ENCODE measurements around the gene ERN1. TPM values are rescaled to one million over a fixed set of nuclear protein-coding genes. Genes with fewer than 3 reads are reported as not detected.
"Not testable (repeated sequence)": the region's sequence is repeated elsewhere in the genome, so short reads cannot be mapped to it uniquely, and the experiment has no call there.

Gene ERN1
- total RNA-seq, 2 experiments from 2014 or later, result 13.0 to 17.9 TPM

GRCh38 chr17:64022611-64023063 is 107.3 kb downstream of the ERN1 start:
- no peak overlapping the region for H3K4me3 Mint-ChIP-seq
- peaks cover 3% of the 10 kb centered on the region for H3K36me3 Mint-ChIP-seq (ENCODE audit: low read depth)
- no peak for DNase-seq
- ChIA-PET CTCF (interaction anchor here (0.7 to 17.3 kb wide), 7 partner anchors 28 to 332 kb away, joined by 3 to 645 read pairs (median 4); partner anchors contain the start of genes ERN1 and GH1), POLR2A (interaction anchor here (0.7 kb wide), 1 partner anchor 237 kb away, joined by 3 read pairs; no protein-coding TSS in a partner anchor)
- H3K4me1 Mint-ChIP-seq (ENCODE audit: low read depth), result peaks cover 72% of the 10 kb centered on the region
- H3K27me3 Mint-ChIP-seq (ENCODE audit: low read depth), result no peaks in the 10 kb centered on the region
- ATAC-seq, result no peak
- peak overlapping the region; percentile 76 for H3K27ac Mint-ChIP-seq
- H3K9me3 Mint-ChIP-seq (ENCODE audit: insufficient read depth), result no peaks in the 10 kb centered on the region

GRCh38 chr17:64020056-64020766 is 109.7 kb downstream of the ERN1 start, which contains the start of gene ICAM2:
ICAM2 (minus strand) TSS chr17:64020633; CDS start chr17:64006691, 13,942 bp downstream.
- POLR2A ChIA-PET, result interaction anchor here (0.6 to 2.7 kb wide), 23 partner anchors 8 to 477 kb away, joined by 3 to 20 read pairs (median 4); partner anchors contain the start of genes ERN1, PECAM1, POLG2 and PRR29
- no peaks in the 10 kb centered on the region for H3K9me3 Mint-ChIP-seq (ENCODE audit: insufficient read depth)
- DNase-seq (peak; percentile 96), ATAC-seq (peak; percentile 78)
- H3K27ac Mint-ChIP-seq, result peak within 1 kb of the TSS; percentile 100
- CTCF ChIA-PET, result interaction anchor here (0.8 to 8.1 kb wide), 19 partner anchors 8 to 171 kb away, joined by 3 to 138 read pairs (median 4); partner anchors contain the start of genes CSHL1, ERN1, GH1 and PRR29
- H3K4me3 Mint-ChIP-seq, result peak within 1 kb of the TSS; percentile 96
- H3K27me3 Mint-ChIP-seq (ENCODE audit: low read depth), result no peaks in the 10 kb centered on the region
- H3K36me3 Mint-ChIP-seq (ENCODE audit: low read depth), result peaks cover 6% of the 10 kb centered on the region
- H3K4me1 Mint-ChIP-seq (ENCODE audit: low read depth), result peaks cover 75% of the 10 kb centered on the region

- POLR2A ChIA-PET, result interaction anchor here (0.6 to 2.7 kb wide), 11 partner anchors 9 to 318 kb away, joined by 3 to 20 read pairs (median 5); partner anchors contain the start of gene ERN1
Measured at GRCh38 chr17:64019551-64019961, 110.4 kb downstream of the ERN1 start.

GRCh38 chr17:64017381-64017980 is 112.5 kb downstream of the ERN1 start:
- Mint-ChIP-seq H3K9me3 (ENCODE audit: insufficient read depth) (no peaks in the 10 kb centered on the region), H3K27me3 (ENCODE audit: low read depth) (no peaks in the 10 kb centered on the region), H3K4me3 (peak overlapping the region; percentile 62), H3K4me1 (ENCODE audit: low read depth) (peaks cover 65% of the 10 kb centered on the region), H3K36me3 (ENCODE audit: low read depth) (peaks cover 9% of the 10 kb centered on the region), H3K27ac (peak overlapping the region; percentile 74)
- CTCF ChIA-PET, result interaction anchor here (1.0 to 6.4 kb wide), 18 partner anchors 11 to 175 kb away, joined by 3 to 138 read pairs (median 5); partner anchors contain the start of genes CD79B, ERN1, GH1 and PRR29
- DNase-seq (no peak), ATAC-seq (no peak)
- POLR2A ChIA-PET, result interaction anchor here (1.1 to 1.9 kb wide), 2 partner anchors 8 to 113 kb away, joined by 4 to 6 read pairs; no protein-coding TSS in a partner anchor

More at GRCh38 chr17:64019551-64019961, 110.4 kb downstream of the ERN1 start:
- Mint-ChIP-seq H3K27ac (peak overlapping the region; percentile 100), H3K4me3 (peak overlapping the region; percentile 96), H3K4me1 (ENCODE audit: low read depth) (peaks cover 73% of the 10 kb centered on the region)
- not testable (repeated sequence) for H3K36me3 Mint-ChIP-seq (ENCODE audit: low read depth); H3K9me3 Mint-ChIP-seq (ENCODE audit: insufficient read depth); H3K27me3 Mint-ChIP-seq (ENCODE audit: low read depth); DNase-seq
- peak; percentile 13 for ATAC-seq
- CTCF ChIA-PET, result interaction anchor here (0.8 to 8.1 kb wide), 16 partner anchors 9 to 171 kb away, joined by 3 to 138 read pairs (median 6); partner anchors contain the start of genes CSHL1, ERN1, GH1 and PRR29

GRCh38 chr17:64016974-64017373 is 113.0 kb downstream of the ERN1 start:
- ChIA-PET CTCF (interaction anchor here (0.7 to 6.4 kb wide), 24 partner anchors 10 to 265 kb away, joined by 3 to 138 read pairs (median 4); partner anchors contain the start of genes CD79B, CSHL1, ERN1 and GH1), POLR2A (interaction anchor here (0.9 to 1.9 kb wide), 3 partner anchors 9 to 114 kb away, joined by 3 to 6 read pairs (median 4); no protein-coding TSS in a partner anchor)
- DNase-seq, result no peak
- no peaks in the 10 kb centered on the region for H3K9me3 Mint-ChIP-seq (ENCODE audit: insufficient read depth)
- ATAC-seq, result no peak
- H3K4me3 Mint-ChIP-seq, result peak overlapping the region; percentile 70
- peaks cover 10% of the 10 kb centered on the region for H3K36me3 Mint-ChIP-seq (ENCODE audit: low read depth)
- no peaks in the 10 kb centered on the region for H3K27me3 Mint-ChIP-seq (ENCODE audit: low read depth)
- peaks cover 60% of the 10 kb centered on the region for H3K4me1 Mint-ChIP-seq (ENCODE audit: low read depth)
- peak overlapping the region; percentile 88 for H3K27ac Mint-ChIP-seq

- no peak for ATAC-seq
- DNase-seq, result peak; percentile 39
- Mint-ChIP-seq H3K27me3 (ENCODE audit: low read depth) (no peaks in the 10 kb centered on the region), H3K9me3 (ENCODE audit: insufficient read depth) (no peaks in the 10 kb centered on the region), H3K4me3 (peak overlapping the region; percentile 70), H3K36me3 (ENCODE audit: low read depth) (peaks cover 14% of the 10 kb centered on the region), H3K4me1 (ENCODE audit: low read depth) (peaks cover 57% of the 10 kb centered on the region), H3K27ac (peak overlapping the region; percentile 88)
- ChIA-PET POLR2A (interaction anchor here (0.6 to 1.9 kb wide), 4 partner anchors 9 to 114 kb away, joined by 3 to 6 read pairs (median 4); no protein-coding TSS in a partner anchor), CTCF (interaction anchor here (0.7 to 6.4 kb wide), 25 partner anchors 10 to 266 kb away, joined by 3 to 138 read pairs (median 4); partner anchors contain the start of genes CD79B, CSHL1, ERN1 and GH1)
Measured at GRCh38 chr17:64016231-64016784, 113.6 kb downstream of the ERN1 start.

- DNase-seq (no peak), ATAC-seq (no peak)
- Mint-ChIP-seq H3K27me3 (ENCODE audit: low read depth) (no peaks in the 10 kb centered on the region), H3K4me3 (peak overlapping the region; percentile 70), H3K27ac (peak overlapping the region; percentile 89), H3K4me1 (ENCODE audit: low read depth) (peaks cover 51% of the 10 kb centered on the region), H3K9me3 (ENCODE audit: insufficient read depth) (no peaks in the 10 kb centered on the region), H3K36me3 (ENCODE audit: low read depth) (peaks cover 19% of the 10 kb centered on the region)
- POLR2A ChIA-PET, result no interaction called here
- CTCF ChIA-PET, result no interaction called here
Measured at GRCh38 chr17:64015447-64015846, 114.5 kb downstream of the ERN1 start.

GRCh38 chr17:64009571-64010402 is 120.2 kb downstream of the ERN1 start:
- H3K4me1 Mint-ChIP-seq (ENCODE audit: low read depth), result peaks cover 42% of the 10 kb centered on the region
- DNase-seq (no peak), ATAC-seq (no peak)
- H3K36me3 Mint-ChIP-seq (ENCODE audit: low read depth), result peaks cover 23% of the 10 kb centered on the region
- ChIA-PET CTCF (interaction anchor here (1.1 to 1.5 kb wide), 4 partner anchors 10 to 124 kb away, joined by 3 to 5 read pairs (median 4); partner anchors contain the start of gene ICAM2), POLR2A (interaction anchor here (1.0 to 1.1 kb wide), 2 partner anchors 10 to 11 kb away, joined by 3 read pairs; partner anchors contain the start of gene ICAM2)
- no peaks in the 10 kb centered on the region for H3K27me3 Mint-ChIP-seq (ENCODE audit: low read depth)
- no peak overlapping the region for H3K27ac Mint-ChIP-seq
- H3K9me3 Mint-ChIP-seq (ENCODE audit: insufficient read depth), result no peaks in the 10 kb centered on the region
- H3K4me3 Mint-ChIP-seq, result no peak overlapping the region

- ChIA-PET CTCF (interaction anchor here (1.4 kb wide), 1 partner anchor 21 kb away, joined by 4 read pairs; no protein-coding TSS in a partner anchor), POLR2A (interaction anchor here (0.6 kb wide), 1 partner anchor 701 kb away, joined by 3 read pairs; no protein-coding TSS in a partner anchor)
- Mint-ChIP-seq H3K4me3 (no peak overlapping the region), H3K4me1 (ENCODE audit: low read depth) (peaks cover 36% of the 10 kb centered on the region), H3K27me3 (ENCODE audit: low read depth) (no peaks in the 10 kb centered on the region), H3K27ac (no peak overlapping the region), H3K36me3 (ENCODE audit: low read depth) (peaks cover 27% of the 10 kb centered on the region), H3K9me3 (ENCODE audit: insufficient read depth) (no peaks in the 10 kb centered on the region)
- ATAC-seq (no peak), DNase-seq (no peak)
Measured at GRCh38 chr17:64008830-64009229, 121.1 kb downstream of the ERN1 start.

- CTCF ChIA-PET, result interaction anchor here (1.4 kb wide), 1 partner anchor 21 kb away, joined by 4 read pairs; no protein-coding TSS in a partner anchor
- H3K27ac Mint-ChIP-seq, result no peak overlapping the region
- H3K27me3 Mint-ChIP-seq (ENCODE audit: low read depth), result no peaks in the 10 kb centered on the region
- peaks cover 32% of the 10 kb centered on the region for H3K36me3 Mint-ChIP-seq (ENCODE audit: low read depth)
- no peaks in the 10 kb centered on the region for H3K9me3 Mint-ChIP-seq (ENCODE audit: insufficient read depth)
- POLR2A ChIA-PET, result no interaction called here
- DNase-seq (no peak), ATAC-seq (no peak)
- peaks cover 33% of the 10 kb centered on the region for H3K4me1 Mint-ChIP-seq (ENCODE audit: low read depth)
- no peak overlapping the region for H3K4me3 Mint-ChIP-seq
Measured at GRCh38 chr17:64008346-64008745, 121.6 kb downstream of the ERN1 start.

Data from activated CD8-positive, alpha-beta T cell treated with anti-CD3 and anti-CD28 coated beads, Interleukin-2, amount 10 ng/mL, durations not matched to agents 7 days and 5 days (primary cell).